RWPE1 (cell line): ENCODE results near the gene SLC38A8.

ENCODE experiments used
- CTCF ChIA-PET: fragments of 350-600 bp; sonication (Branson Sonifier 250); formaldehyde crosslinking; extraction: SDS; loops from one replicate; lab custom pipeline; 2021; lab: Yijun Ruan, JAX
- POLR2A ChIA-PET: fragments of 400-600 bp; formaldehyde crosslinking; extraction: SDS; loops from one replicate; lab custom pipeline; 2020; ENCODE audit warnings: antibody characterized with exemption; ENCODE audit not compliant: low non-redundant PET; lab: Yijun Ruan, JAX
- DNase-seq: peaks from one replicate; pipeline ENCODE4 v3.0.0; 2012; ENCODE audit warnings: low spot score
- H3K27ac ChIP-seq: fragments of 450-650 bp; 2 replicates; pipeline ENCODE4 v1.5.1; 2017
- TF ChIP-seq, protein P1 (sequence below): fragments of 450-650 bp; conservative IDR thresholded peaks from 2 replicates; pipeline ENCODE4 v1.5.1; 2017; ENCODE audit warnings: low read depth, mild to moderate bottlenecking

SLC38A8 gene

DNA sequence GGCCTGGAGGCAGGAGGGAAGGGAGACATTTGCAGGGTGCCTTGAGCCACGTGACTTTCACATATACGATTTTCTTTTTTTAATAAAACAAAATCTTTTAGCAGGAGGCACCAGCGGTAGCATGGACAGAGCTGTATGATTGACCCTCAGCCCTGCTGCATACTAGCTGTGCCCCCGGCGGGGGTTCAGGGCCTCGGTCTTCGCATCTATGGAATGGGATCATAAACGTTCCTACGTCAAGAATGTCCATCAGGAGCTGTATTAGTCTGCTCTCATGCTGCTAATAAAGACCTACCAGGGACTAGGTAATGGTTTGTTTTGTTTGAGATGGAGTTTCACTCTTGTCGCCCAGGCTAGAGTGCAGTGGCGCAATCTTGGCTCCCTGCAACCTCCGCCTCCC, 27.2 kb downstream of the SLC38A8 start:
- CTCF ChIA-PET, result no interaction called here
- TF ChIP-seq, protein P1, sequence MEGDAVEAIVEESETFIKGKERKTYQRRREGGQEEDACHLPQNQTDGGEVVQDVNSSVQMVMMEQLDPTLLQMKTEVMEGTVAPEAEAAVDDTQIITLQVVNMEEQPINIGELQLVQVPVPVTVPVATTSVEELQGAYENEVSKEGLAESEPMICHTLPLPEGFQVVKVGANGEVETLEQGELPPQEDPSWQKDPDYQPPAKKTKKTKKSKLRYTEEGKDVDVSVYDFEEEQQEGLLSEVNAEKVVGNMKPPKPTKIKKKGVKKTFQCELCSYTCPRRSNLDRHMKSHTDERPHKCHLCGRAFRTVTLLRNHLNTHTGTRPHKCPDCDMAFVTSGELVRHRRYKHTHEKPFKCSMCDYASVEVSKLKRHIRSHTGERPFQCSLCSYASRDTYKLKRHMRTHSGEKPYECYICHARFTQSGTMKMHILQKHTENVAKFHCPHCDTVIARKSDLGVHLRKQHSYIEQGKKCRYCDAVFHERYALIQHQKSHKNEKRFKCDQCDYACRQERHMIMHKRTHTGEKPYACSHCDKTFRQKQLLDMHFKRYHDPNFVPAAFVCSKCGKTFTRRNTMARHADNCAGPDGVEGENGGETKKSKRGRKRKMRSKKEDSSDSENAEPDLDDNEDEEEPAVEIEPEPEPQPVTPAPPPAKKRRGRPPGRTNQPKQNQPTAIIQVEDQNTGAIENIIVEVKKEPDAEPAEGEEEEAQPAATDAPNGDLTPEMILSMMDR, result no peak
- no peak overlapping the region for H3K27ac ChIP-seq
- POLR2A ChIA-PET, result no interaction called here
- DNase-seq, result no peak

DNA sequence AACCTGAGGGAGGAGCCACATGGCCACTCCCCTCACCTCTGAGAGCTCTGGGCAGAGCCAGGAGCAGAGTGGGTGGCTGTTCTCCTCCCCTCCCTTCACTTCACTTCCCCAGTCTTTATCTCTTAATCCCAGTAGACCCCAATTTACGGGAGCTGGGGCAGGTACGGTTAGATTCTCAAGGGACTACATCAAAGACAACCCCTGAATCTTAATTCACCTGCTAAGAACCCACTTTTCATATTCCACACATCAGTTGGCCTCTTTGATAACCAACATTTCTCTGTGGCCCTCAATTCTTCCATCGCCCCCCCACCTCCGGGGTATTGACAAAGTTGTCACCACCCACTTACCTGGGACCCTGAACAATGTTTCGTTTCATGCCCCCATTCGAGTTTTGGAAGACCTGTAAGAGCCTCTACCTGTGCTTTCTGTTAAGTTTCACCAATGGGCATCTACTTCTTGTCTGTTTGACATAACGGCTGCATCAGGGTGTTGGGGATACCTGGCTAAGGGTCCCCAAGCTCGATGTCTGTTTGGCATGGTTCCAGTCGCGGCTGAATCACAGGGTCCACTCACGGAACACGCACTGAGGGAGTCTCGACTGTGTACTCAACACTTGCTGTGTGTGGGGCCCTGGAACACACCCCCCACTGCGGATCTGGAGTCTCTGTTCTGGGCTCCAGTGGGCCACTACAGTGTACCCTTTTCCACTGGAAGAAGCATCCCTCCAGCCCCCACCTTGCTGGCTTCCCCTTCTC, 27.8 kb downstream of the SLC38A8 start:
- TF ChIP-seq, protein P1, result no peak
- ChIA-PET CTCF (interaction anchor here (0.7 kb wide), 1 partner anchor 31 kb away, joined by 5 read pairs; no protein-coding TSS in a partner anchor), POLR2A (no interaction called here)
- DNase-seq, result no peak
- peak overlapping the region; percentile 39 for H3K27ac ChIP-seq

DNA sequence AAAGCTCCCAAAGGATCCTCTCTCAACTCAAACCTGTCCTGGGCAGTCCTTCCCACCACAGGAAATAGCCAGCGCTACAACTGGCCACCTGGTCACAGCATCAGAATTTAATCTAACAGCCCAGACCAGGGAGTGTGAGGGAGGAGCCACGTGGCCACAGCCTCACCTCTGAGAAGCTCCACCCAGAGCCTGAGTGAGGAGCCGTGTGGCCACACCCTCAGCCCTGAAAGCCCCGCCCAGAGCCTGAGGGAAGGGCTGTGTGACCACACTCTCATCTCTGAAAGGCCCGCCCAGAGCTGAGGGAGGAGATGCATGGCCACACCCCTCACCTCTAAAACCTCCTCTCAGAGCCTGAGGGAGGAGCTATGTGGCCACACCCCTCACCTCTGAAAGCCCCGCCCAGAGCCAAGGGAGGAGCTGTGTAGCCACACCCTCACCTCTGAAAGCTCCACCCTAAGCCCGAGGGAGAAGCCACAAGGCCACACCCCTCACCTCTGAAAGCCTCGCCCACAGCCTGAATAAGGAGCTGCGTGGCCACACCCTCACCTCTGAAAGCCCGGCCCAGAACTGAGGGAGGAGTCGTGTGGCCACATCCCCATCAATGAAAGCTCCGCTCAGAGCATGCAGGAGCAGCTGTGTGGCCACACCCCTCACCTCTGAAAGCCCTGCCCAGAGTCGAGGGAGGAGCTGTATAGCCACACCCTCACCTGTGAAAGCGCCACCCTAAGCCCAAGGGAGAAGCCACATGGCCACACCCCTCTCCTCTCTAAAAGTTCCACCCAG, 28.6 kb downstream of the SLC38A8 start:
- ChIA-PET POLR2A (interaction anchor here (0.7 kb wide), 1 partner anchor 24 kb away, joined by 3 read pairs; no protein-coding TSS in a partner anchor), CTCF (interaction anchor here (0.5 to 0.7 kb wide), 3 partner anchors 18 to 1918 kb away, joined by 3 read pairs; no protein-coding TSS in a partner anchor)
- DNase-seq, result peak; percentile 90
- TF ChIP-seq, protein P1, result no peak
- H3K27ac ChIP-seq, result peak overlapping the region; percentile 39

DNA sequence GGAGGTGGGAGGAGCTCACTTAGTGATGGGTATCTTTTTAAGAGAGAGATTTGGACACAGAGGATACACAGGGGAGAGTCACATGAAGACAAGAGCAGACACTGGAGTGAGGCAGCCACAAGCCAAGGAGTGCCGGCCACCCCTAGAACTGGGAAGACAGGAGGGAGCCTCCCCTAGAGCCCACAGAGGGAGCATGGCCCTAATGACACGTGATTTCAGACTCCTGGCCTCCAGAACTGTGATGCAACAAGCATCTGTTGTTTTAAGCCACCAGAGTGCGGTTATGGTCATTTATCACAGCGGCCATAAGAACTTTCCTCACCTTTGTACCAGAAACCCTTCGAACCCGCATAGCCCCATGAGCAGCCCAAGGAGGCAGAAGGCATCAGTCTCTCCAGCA, 33.3 kb downstream of the SLC38A8 start:
- ChIA-PET CTCF (no interaction called here), POLR2A (no interaction called here)

GRCh38 chr16:84007965-84008364, 34.6 kb downstream of the SLC38A8 start:
- POLR2A ChIA-PET, result no interaction called here
- CTCF ChIA-PET, result interaction anchor here (0.7 kb wide), 1 partner anchor 14 kb away, joined by 3 read pairs; no protein-coding TSS in a partner anchor
- TF ChIP-seq, protein P1, result no peak

More for the DNA sequence above, 33.3 kb downstream of the SLC38A8 start:
- H3K27ac ChIP-seq, result no peak overlapping the region
- no peak for DNase-seq
- TF ChIP-seq, protein P1, result no peak

GRCh38 chr16:84007520-84007919, 35.1 kb downstream of the SLC38A8 start:
- TF ChIP-seq, protein P1, result no peak
- POLR2A ChIA-PET, result no interaction called here
- DNase-seq, result no peak
- CTCF ChIA-PET, result no interaction called here
- no peak overlapping the region for H3K27ac ChIP-seq

More at GRCh38 chr16:84007965-84008364, 34.6 kb downstream of the SLC38A8 start:
- H3K27ac ChIP-seq, result no peak overlapping the region
- DNase-seq, result no peak
